Measurements from ENCODE around the gene PLXNA4.

PLXNA4 gene

GRCh38 chr7:132220060-132220459, 356.2 kb downstream of the PLXNA4 start:
- Histone ChIP-seq H3F3A (ENCODE audit: insufficient read depth) (no peaks in the 10 kb centered on the region), H3K36me3 (ENCODE audit: low read length) (no peaks in the 10 kb centered on the region), H3K27ac (ENCODE audit: low read depth, low read length) (no peak overlapping the region), H4K20me1 (ENCODE audit: low read depth, low read length) (no peaks in the 10 kb centered on the region), H3K9ac (ENCODE audit: low read length) (no peak overlapping the region), H3K9me3 (ENCODE audit: insufficient read depth, low read length) (no peaks in the 10 kb centered on the region), H3K79me2 (ENCODE audit: insufficient read depth, low read length) (no peaks in the 10 kb centered on the region), H3K9me2 (replicated peaks; ENCODE audit: insufficient read depth, low read length) (no peaks in the 10 kb centered on the region), H3K4me3 (ENCODE audit: insufficient read depth, low read length, poor library complexity, severe bottlenecking) (no peak overlapping the region), H2AFZ (ENCODE audit: low read depth, low read length, severe bottlenecking) (no peak overlapping the region), H3K27me3 (ENCODE audit: low read length) (no peaks in the 10 kb centered on the region), H3K4me2 (ENCODE audit: low read depth, low read length, poor library complexity, severe bottlenecking) (no peak overlapping the region)
- TF ChIP-seq CTCF (IDR thresholded peaks at IDR 0.05; ENCODE audit: insufficient read depth, low read length, poor library complexity, severe bottlenecking) (no peak), EZH2phosphoT487 (conservative IDR thresholded peaks at IDR 0.05; ENCODE audit: low read length) (no peak)

- H3K4me2 ChIP-seq (ENCODE audit: low read depth, low read length, poor library complexity, severe bottlenecking), result no peak overlapping the region
These were observed 357.4 kb downstream of the PLXNA4 start for GRCh38 chr7:132218876-132219275.

GRCh38 chr7:132216847-132217525, 359.3 kb downstream of the PLXNA4 start:
- no peak overlapping the region for H3K4me3 ChIP-seq (ENCODE audit: insufficient read depth, low read length, poor library complexity, severe bottlenecking)
- no peak overlapping the region for H2AFZ ChIP-seq (ENCODE audit: low read depth, low read length, severe bottlenecking)
- no peak overlapping the region for H3K27ac ChIP-seq (ENCODE audit: low read depth, low read length)
- TF ChIP-seq EZH2phosphoT487 (conservative IDR thresholded peaks at IDR 0.05; ENCODE audit: low read length), result no peak
- no peak for TF ChIP-seq CTCF (IDR thresholded peaks at IDR 0.05; ENCODE audit: insufficient read depth, low read length, poor library complexity, severe bottlenecking)
- no peaks in the 10 kb centered on the region for H3F3A ChIP-seq (ENCODE audit: insufficient read depth)
- no peaks in the 10 kb centered on the region for H4K20me1 ChIP-seq (ENCODE audit: low read depth, low read length)
- H3K9me2 ChIP-seq (replicated peaks; ENCODE audit: insufficient read depth, low read length), result no peaks in the 10 kb centered on the region
- H3K9me3 ChIP-seq (ENCODE audit: insufficient read depth, low read length), result no peaks in the 10 kb centered on the region
- no peak overlapping the region for H3K4me2 ChIP-seq (ENCODE audit: low read depth, low read length, poor library complexity, severe bottlenecking)
- no peaks in the 10 kb centered on the region for H3K36me3 ChIP-seq (ENCODE audit: low read length)
- H3K9ac ChIP-seq (ENCODE audit: low read length), result no peak overlapping the region
- no peaks in the 10 kb centered on the region for H3K79me2 ChIP-seq (ENCODE audit: insufficient read depth, low read length)
- no peaks in the 10 kb centered on the region for H3K27me3 ChIP-seq (ENCODE audit: low read length)

More at GRCh38 chr7:132218876-132219275, 357.4 kb downstream of the PLXNA4 start:
- Histone ChIP-seq H3K4me3 (ENCODE audit: insufficient read depth, low read length, poor library complexity, severe bottlenecking) (no peak overlapping the region), H2AFZ (ENCODE audit: low read depth, low read length, severe bottlenecking) (no peak overlapping the region), H3K9ac (ENCODE audit: low read length) (no peak overlapping the region), H3F3A (ENCODE audit: insufficient read depth) (no peaks in the 10 kb centered on the region), H3K27ac (ENCODE audit: low read depth, low read length) (no peak overlapping the region), H3K9me3 (ENCODE audit: insufficient read depth, low read length) (no peaks in the 10 kb centered on the region), H3K9me2 (replicated peaks; ENCODE audit: insufficient read depth, low read length) (no peaks in the 10 kb centered on the region), H3K36me3 (ENCODE audit: low read length) (no peaks in the 10 kb centered on the region), H3K27me3 (ENCODE audit: low read length) (no peaks in the 10 kb centered on the region), H4K20me1 (ENCODE audit: low read depth, low read length) (no peaks in the 10 kb centered on the region), H3K79me2 (ENCODE audit: insufficient read depth, low read length) (no peaks in the 10 kb centered on the region)
- TF ChIP-seq CTCF (IDR thresholded peaks at IDR 0.05; ENCODE audit: insufficient read depth, low read length, poor library complexity, severe bottlenecking) (no peak), EZH2phosphoT487 (conservative IDR thresholded peaks at IDR 0.05; ENCODE audit: low read length) (no peak)
